ENCODE measurements around the gene OVOL2.

- no peak for TF ChIP-seq USF2 (IDR thresholded peaks at IDR 0.05; ENCODE audit: low read depth, low read length)
- no peak for TF ChIP-seq CTCF (conservative IDR thresholded peaks at IDR 0.05; ENCODE audit: low read depth, low read length)
- TF ChIP-seq POLR2A (IDR thresholded peaks at IDR 0.05; ENCODE audit: low read depth, low read length): no peak
- TF ChIP-seq MAFK (IDR thresholded peaks at IDR 0.05; ENCODE audit: low read depth, low read length): no peak
- TF ChIP-seq SMC3 (IDR thresholded peaks at IDR 0.05; ENCODE audit: low read depth, low read length): no peak
- TF ChIP-seq RFX5 (IDR thresholded peaks at IDR 0.05; ENCODE audit: low read depth, low read length): no peak
- TF ChIP-seq RCOR1 (IDR thresholded peaks at IDR 0.05; ENCODE audit: insufficient replicate concordance, low read length): no peak
- no peak for TF ChIP-seq RAD21 (IDR thresholded peaks at IDR 0.05; ENCODE audit: low read length)
- TF ChIP-seq CEBPB (IDR thresholded peaks at IDR 0.05; ENCODE audit: low read depth, low read length): no peak
- no peak for TF ChIP-seq MXI1 (IDR thresholded peaks at IDR 0.05; ENCODE audit: borderline replicate concordance, low read depth, low read length)
- no peak for TF ChIP-seq FOS (IDR thresholded peaks at IDR 0.05; ENCODE audit: low read depth, low read length)
- no peak for TF ChIP-seq ELK1 (IDR thresholded peaks at IDR 0.05; ENCODE audit: borderline replicate concordance, low read depth, low read length)
- TF ChIP-seq NFE2L2 (IDR thresholded peaks at IDR 0.05; ENCODE audit: low read depth, low read length): no peak
- TF ChIP-seq MAZ (IDR thresholded peaks at IDR 0.05; ENCODE audit: borderline replicate concordance, low read depth, low read length): no peak
Measured at GRCh38 chr20:18055261-18055660, 2.5 kb downstream of the OVOL2 start.

Measured in IMR-90 (cell line).